ENCODE measurements around the gene STAMBP. TPM values are rescaled to one million over a fixed set of nuclear protein-coding genes. Genes with fewer than 3 reads are reported as not detected.

STAMBP gene
- total and polyA plus RNA-seq, 2 donors (not counting 3 experiments of a cell fraction or from before 2014, with no cell fraction given) = 18.0 to 21.3 TPM

GRCh38 chr2:73841912-73842738 lies 13.4 kb downstream of the STAMBP start:
- H3K79me2 ChIP-seq (ENCODE audit: control insufficient read depth, insufficient read depth, low read length) = no peaks in the 10 kb centered on the region
- H3K27me3 ChIP-seq (ENCODE audit: control insufficient read depth in 2 of 2, insufficient read depth in 2 of 2, low read length in 2 of 2) = no peaks in the 10 kb centered on the region
- no peak overlapping the region for H2AFZ ChIP-seq (ENCODE audit: low read depth, low read length)
- H3K36me3 ChIP-seq (ENCODE audit: control insufficient read depth in 2 of 2, extremely low read depth in 1 of 2, insufficient read depth in 2 of 2, low read length in 2 of 2) = peaks cover 0 to 4% of the 10 kb centered on the region in 2 experiments
- TF ChIP-seq POLR2AphosphoS5 (IDR thresholded peaks at IDR 0.05; ENCODE audit: insufficient read depth, low read depth, low read length) = no peak
- TF ChIP-seq CTCF (IDR thresholded peaks at IDR 0.05; ENCODE audit: extremely low read depth in 1 of 2, insufficient read depth in 1 of 2, low read depth in 1 of 2, low read length in 2 of 2) = no peak
- TF ChIP-seq JUN (IDR thresholded peaks at IDR 0.05; ENCODE audit: borderline replicate concordance, insufficient read depth, insufficient read length, low read depth) = no peak
- no peak for TF ChIP-seq MAX (IDR thresholded peaks at IDR 0.05; ENCODE audit: insufficient read depth, insufficient read length)
- TF ChIP-seq MYC (IDR thresholded peaks at IDR 0.05; ENCODE audit: low read depth, low read length) = no peak
- TF ChIP-seq FOS (IDR thresholded peaks at IDR 0.05; ENCODE audit: borderline replicate concordance, insufficient read depth, low read length) = no peak
- no peak for TF ChIP-seq EZH2 (IDR thresholded peaks at IDR 0.05; ENCODE audit: borderline replicate concordance, low read depth, low read length, severe bottlenecking)
- TF ChIP-seq GATA2 (IDR thresholded peaks at IDR 0.05; ENCODE audit: insufficient read depth, insufficient read length, low read depth, low read length) = no peak
- no peak for TF ChIP-seq POLR2A (IDR thresholded peaks at IDR 0.05; ENCODE audit: low read depth, low read length)
- H3K9me1 ChIP-seq (replicated peaks; ENCODE audit: control insufficient read depth, extremely low read depth, insufficient read depth, low read length) = no peaks in the 10 kb centered on the region
- POLR2A ChIA-PET = no interaction called here
- CTCF ChIA-PET = interaction anchor here (1.6 to 2.0 kb wide), 2 partner anchors 15 to 18 kb away, joined by 4 to 6 read pairs; no protein-coding TSS in a partner anchor
- no peaks in the 10 kb centered on the region for H3K9me3 ChIP-seq (replicated peaks; ENCODE audit: control insufficient read depth, insufficient read depth, low read length)
- dilution Hi-C loops (cut with MboI; ENCODE audit: extremely low pct_ligation_motif_present, low sequenced_read_pairs) (no loop called here), intact Hi-C loops (cut with micrococcal nuclease) (no loop called here)
- FAIRE-seq = no peak
- H3K9ac ChIP-seq (replicated peaks; ENCODE audit: extremely low read depth, insufficient read depth, low read length) = no peak overlapping the region
- no peak overlapping the region for H3K4me2 ChIP-seq (ENCODE audit: insufficient read depth, low read length)
- no peaks in the 10 kb centered on the region for H4K20me1 ChIP-seq (replicated peaks; ENCODE audit: control insufficient read depth, extremely low read depth, insufficient read depth, low read length)
- no peak overlapping the region for H3K27ac ChIP-seq (ENCODE audit: insufficient read depth, low read depth, low read length)
- BruUV-seq (replicated peaks) = no TSS peak
- H3K4me3 ChIP-seq (replicated peaks in 1 of 3; ENCODE audit: insufficient read depth in 1 of 3, low read depth in 1 of 3, low read length in 3 of 3) = no peak overlapping the region
- H3K4me1 ChIP-seq (ENCODE audit: control insufficient read depth, extremely low read depth, insufficient read depth, low read length) = no peaks in the 10 kb centered on the region
- DNase-seq (ENCODE audit: low read depth, low spot score) = no peak
